HepG2 (cell line): ENCODE measurements around the gene SCN9A. TPM values are rescaled to one million over a fixed set of nuclear protein-coding genes. Genes with fewer than 3 reads are reported as not detected.

Experiments
- HDAC1 ChIP-seq: sonication (generic); formaldehyde crosslinking; IDR thresholded peaks from 2 replicates; pipeline ENCODE4 v1.5.1; 2020; ENCODE audit warnings: mild to moderate bottlenecking, missing genetic modification reagents
- NAIF1 ChIP-seq: sonication (generic); formaldehyde crosslinking; IDR thresholded peaks from 2 replicates; pipeline ENCODE4 v1.5.0; 2020; ENCODE audit warnings: mild to moderate bottlenecking, missing genetic modification reagents, borderline replicate concordance
- SP140L ChIP-seq: sonication (generic); formaldehyde crosslinking; IDR thresholded peaks from 2 replicates; pipeline ENCODE4 v1.4.0; 2020; ENCODE audit warnings: missing genetic modification reagents, borderline replicate concordance
- SYNCRIP ChIP-seq: fragments of 200-400 bp; formaldehyde crosslinking; IDR thresholded peaks from 2 replicates; pipeline ENCODE4 v1.6.1; 2018; ENCODE audit warnings: mild to moderate bottlenecking, low read depth, low read length; ENCODE audit not compliant: insufficient read depth
- YEATS4 ChIP-seq: sonication (generic); formaldehyde crosslinking; IDR thresholded peaks from 2 replicates; pipeline ENCODE4 v1.4.0; 2020; ENCODE audit warnings: missing genetic modification reagents, borderline replicate concordance
- ZBTB7B ChIP-seq: sonication (generic); formaldehyde crosslinking; IDR thresholded peaks from 2 replicates; pipeline ENCODE4 v1.4.0; 2020; ENCODE audit warnings: missing genetic modification reagents
- ZKSCAN8 ChIP-seq: IDR thresholded peaks from 2 replicates; pipeline ENCODE4 v1.6.1; 2016; ENCODE audit warnings: borderline replicate concordance, missing genetic modification reagents, missing compliant biosample characterization
- ZNF101 ChIP-seq: sonication (generic); formaldehyde crosslinking; IDR thresholded peaks from 2 replicates; pipeline ENCODE4 v1.4.0; 2020; ENCODE audit warnings: mild to moderate bottlenecking, low read depth, missing genetic modification reagents, borderline replicate concordance
- ZNF121 ChIP-seq: sonication (generic); formaldehyde crosslinking; IDR thresholded peaks from 2 replicates; pipeline ENCODE4 v1.5.0; 2020; ENCODE audit warnings: mild to moderate bottlenecking, missing genetic modification reagents
- ZNF382 ChIP-seq: sonication (generic); formaldehyde crosslinking; IDR thresholded peaks from 2 replicates; pipeline ENCODE4 v1.5.0; 2020; ENCODE audit warnings: missing genetic modification reagents, mild to moderate bottlenecking, borderline replicate concordance
- ZNF460 ChIP-seq: sonication (generic); formaldehyde crosslinking; IDR thresholded peaks from 2 replicates; pipeline ENCODE4 v1.5.1; 2020; ENCODE audit warnings: missing genetic modification reagents, mild to moderate bottlenecking, borderline replicate concordance
- ZNF550 ChIP-seq: sonication (generic); formaldehyde crosslinking; IDR thresholded peaks from 2 replicates; pipeline ENCODE4 v1.4.0; 2020; ENCODE audit warnings: mild to moderate bottlenecking, missing genetic modification reagents, borderline replicate concordance
- ZNF841 ChIP-seq: sonication (generic); formaldehyde crosslinking; IDR thresholded peaks from 2 replicates; pipeline ENCODE4 v1.8.1; 2023; ENCODE audit warnings: missing genetic modification reagents, borderline replicate concordance
- ZNF879 ChIP-seq: sonication (generic); formaldehyde crosslinking; IDR thresholded peaks from 2 replicates; pipeline ENCODE4 v1.8.1; 2023; ENCODE audit warnings: missing genetic modification reagents
- polyA plus RNA-seq, 8 experiments: library from polyadenylated mRNA; depleted of rRNA in 3 of 8; stranded (reverse) in 7 of 8; unstranded in 1 of 8; fragments of >200 nt; fragmentation: Illumina TruSeq in 4 of 8; extraction: Trizol in 4 of 8; gene quantifications; 2 replicates each; pipeline versions ENCODE4 v1.2.1 to v1.2.3, GENCODE V29; 2011 to 2016; ENCODE audit warnings: low read depth in 4 of 8, missing spikeins in 1 of 8, mixed read lengths in 1 of 8; ENCODE audit not compliant: insufficient read depth in 1 of 8
- total RNA-seq, 5 experiments: library from RNA; depleted of rRNA; stranded (reverse); fragments of >200 nt; fragmentation: Illumina TruSeq; extraction: Trizol; gene quantifications; 2 replicates each; pipeline ENCODE4 v1.2.3, GENCODE V29; 2016; ENCODE audit warnings: low read depth in 1 of 5
- TF ChIP-seq, protein P1 (sequence below): IDR thresholded peaks from 2 replicates; pipeline ENCODE4 v1.6.1; 2016; ENCODE audit warnings: missing compliant biosample characterization, missing genetic modification reagents, borderline replicate concordance
- TF ChIP-seq, protein P2 (sequence below): IDR thresholded peaks from 2 replicates; pipeline ENCODE4 v1.6.1; 2016; ENCODE audit warnings: low read depth
- TF ChIP-seq, protein P3 (sequence below): sonication (generic); formaldehyde crosslinking; IDR thresholded peaks from 2 replicates; pipeline ENCODE4 v1.4.0; 2020; ENCODE audit warnings: mild to moderate bottlenecking, missing genetic modification reagents, borderline replicate concordance
- TF ChIP-seq, protein P4 (sequence below): sonication (generic); formaldehyde crosslinking; IDR thresholded peaks from 2 replicates; pipeline ENCODE4 v1.4.0; 2020; ENCODE audit warnings: mild to moderate bottlenecking, missing genetic modification reagents
- TF ChIP-seq, protein P5 (sequence below): sonication (generic); formaldehyde crosslinking; IDR thresholded peaks from 2 replicates; pipeline ENCODE4 v1.4.0; 2020; ENCODE audit warnings: missing genetic modification reagents
- TF ChIP-seq, protein P6 (sequence below): sonication (generic); formaldehyde crosslinking; IDR thresholded peaks from 2 replicates; pipeline ENCODE4 v1.5.0; 2020; ENCODE audit warnings: mild to moderate bottlenecking, missing genetic modification reagents

SCN9A gene
- total and polyA plus RNA-seq, 2 of the 13 experiments (the other 11 are each of a cell fraction or from before 2014, with no cell fraction given): 15.3 to 24.3 TPM

DNA sequence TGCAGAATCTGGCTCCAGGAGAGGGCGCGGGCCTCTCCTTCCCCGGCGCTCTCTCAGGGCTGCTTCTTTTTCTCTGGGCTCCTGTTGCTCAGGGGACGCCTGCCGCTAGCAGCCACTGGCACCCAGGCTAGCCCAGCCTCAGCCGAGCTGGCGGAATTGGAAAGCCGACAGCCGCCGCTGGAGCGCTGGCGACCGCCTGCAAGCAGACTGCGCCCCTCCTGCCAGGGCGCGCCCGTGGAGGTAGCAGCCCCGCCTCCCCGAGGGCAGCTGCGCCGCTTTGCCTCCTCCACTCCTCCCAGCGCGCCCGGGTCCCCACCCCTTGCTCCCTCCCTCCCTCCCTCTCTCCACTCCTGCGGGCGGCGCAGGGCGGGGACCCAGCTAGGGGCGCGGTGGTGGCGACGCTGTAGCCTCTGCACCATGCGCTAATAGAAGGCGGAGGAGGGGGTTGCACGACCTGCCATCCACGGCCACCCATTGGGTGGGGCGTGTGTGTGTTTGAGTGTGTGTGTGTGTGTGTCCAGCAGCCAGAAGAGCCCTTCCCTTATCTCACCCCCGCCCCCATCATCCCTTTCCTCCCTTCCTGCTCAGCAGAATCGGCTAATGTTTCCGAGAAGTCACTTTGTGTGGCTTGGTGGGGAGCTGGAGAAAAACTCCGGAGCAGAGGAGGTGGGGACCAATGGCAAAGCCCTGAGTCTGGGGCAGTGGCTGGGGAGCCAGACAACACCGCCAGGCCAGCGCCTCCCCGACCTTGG, at the start of gene SCN9A (continued):
- TF ChIP-seq, protein P1, sequence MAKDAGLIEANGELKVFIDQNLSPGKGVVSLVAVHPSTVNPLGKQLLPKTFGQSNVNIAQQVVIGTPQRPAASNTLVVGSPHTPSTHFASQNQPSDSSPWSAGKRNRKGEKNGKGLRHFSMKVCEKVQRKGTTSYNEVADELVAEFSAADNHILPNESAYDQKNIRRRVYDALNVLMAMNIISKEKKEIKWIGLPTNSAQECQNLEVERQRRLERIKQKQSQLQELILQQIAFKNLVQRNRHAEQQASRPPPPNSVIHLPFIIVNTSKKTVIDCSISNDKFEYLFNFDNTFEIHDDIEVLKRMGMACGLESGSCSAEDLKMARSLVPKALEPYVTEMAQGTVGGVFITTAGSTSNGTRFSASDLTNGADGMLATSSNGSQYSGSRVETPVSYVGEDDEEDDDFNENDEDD (CRISPR knock-in tag): peak; percentile 77
- peak; percentile 12; the same call in 1 of the 2 replicates for TF ChIP-seq ZNF460 (CRISPR knock-in tag)
- TF ChIP-seq SYNCRIP: no peak
- TF ChIP-seq ZNF382 (CRISPR knock-in tag): no peak
- TF ChIP-seq, protein P2, sequence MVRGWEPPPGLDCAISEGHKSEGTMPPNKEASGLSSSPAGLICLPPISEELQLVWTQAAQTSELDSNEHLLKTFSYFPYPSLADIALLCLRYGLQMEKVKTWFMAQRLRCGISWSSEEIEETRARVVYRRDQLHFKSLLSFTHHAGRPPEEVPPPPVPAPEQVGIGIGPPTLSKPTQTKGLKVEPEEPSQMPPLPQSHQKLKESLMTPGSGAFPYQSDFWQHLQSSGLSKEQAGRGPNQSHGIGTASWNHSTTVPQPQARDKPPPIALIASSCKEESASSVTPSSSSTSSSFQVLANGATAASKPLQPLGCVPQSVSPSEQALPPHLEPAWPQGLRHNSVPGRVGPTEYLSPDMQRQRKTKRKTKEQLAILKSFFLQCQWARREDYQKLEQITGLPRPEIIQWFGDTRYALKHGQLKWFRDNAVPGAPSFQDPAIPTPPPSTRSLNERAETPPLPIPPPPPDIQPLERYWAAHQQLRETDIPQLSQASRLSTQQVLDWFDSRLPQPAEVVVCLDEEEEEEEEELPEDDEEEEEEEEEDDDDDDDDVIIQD: peak; percentile 59
- TF ChIP-seq YEATS4 (CRISPR knock-in tag): peak; percentile 74; the same call in 1 of the 2 replicates
- no peak for TF ChIP-seq ZNF879
- TF ChIP-seq, protein P3, sequence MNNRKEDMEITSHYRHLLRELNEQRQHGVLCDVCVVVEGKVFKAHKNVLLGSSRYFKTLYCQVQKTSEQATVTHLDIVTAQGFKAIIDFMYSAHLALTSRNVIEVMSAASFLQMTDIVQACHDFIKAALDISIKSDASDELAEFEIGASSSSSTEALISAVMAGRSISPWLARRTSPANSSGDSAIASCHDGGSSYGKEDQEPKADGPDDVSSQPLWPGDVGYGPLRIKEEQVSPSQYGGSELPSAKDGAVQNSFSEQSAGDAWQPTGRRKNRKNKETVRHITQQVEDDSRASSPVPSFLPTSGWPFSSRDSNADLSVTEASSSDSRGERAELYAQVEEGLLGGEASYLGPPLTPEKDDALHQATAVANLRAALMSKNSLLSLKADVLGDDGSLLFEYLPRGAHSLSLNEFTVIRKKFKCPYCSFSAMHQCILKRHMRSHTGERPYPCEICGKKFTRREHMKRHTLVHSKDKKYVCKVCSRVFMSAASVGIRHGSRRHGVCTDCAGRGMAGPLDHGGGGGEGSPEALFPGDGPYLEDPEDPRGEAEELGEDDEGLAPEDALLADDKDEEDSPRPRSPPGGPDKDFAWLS (CRISPR knock-in tag): no peak; the same call in 1 of the 2 replicates
- TF ChIP-seq SP140L: no peak
- TF ChIP-seq, protein P4, sequence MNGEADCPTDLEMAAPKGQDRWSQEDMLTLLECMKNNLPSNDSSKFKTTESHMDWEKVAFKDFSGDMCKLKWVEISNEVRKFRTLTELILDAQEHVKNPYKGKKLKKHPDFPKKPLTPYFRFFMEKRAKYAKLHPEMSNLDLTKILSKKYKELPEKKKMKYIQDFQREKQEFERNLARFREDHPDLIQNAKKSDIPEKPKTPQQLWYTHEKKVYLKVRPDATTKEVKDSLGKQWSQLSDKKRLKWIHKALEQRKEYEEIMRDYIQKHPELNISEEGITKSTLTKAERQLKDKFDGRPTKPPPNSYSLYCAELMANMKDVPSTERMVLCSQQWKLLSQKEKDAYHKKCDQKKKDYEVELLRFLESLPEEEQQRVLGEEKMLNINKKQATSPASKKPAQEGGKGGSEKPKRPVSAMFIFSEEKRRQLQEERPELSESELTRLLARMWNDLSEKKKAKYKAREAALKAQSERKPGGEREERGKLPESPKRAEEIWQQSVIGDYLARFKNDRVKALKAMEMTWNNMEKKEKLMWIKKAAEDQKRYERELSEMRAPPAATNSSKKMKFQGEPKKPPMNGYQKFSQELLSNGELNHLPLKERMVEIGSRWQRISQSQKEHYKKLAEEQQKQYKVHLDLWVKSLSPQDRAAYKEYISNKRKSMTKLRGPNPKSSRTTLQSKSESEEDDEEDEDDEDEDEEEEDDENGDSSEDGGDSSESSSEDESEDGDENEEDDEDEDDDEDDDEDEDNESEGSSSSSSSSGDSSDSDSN (CRISPR knock-in tag): peak; percentile 98
- peak; percentile 69; the same call in 1 of the 2 replicates for TF ChIP-seq NAIF1 (CRISPR knock-in tag)
- no peak for TF ChIP-seq ZNF101 (CRISPR knock-in tag)
- TF ChIP-seq, protein P5, sequence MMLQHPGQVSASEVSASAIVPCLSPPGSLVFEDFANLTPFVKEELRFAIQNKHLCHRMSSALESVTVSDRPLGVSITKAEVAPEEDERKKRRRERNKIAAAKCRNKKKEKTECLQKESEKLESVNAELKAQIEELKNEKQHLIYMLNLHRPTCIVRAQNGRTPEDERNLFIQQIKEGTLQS: peak; percentile 60; the same call in 1 of the 2 replicates
- peak; percentile 52; the same call in 1 of the 2 replicates for TF ChIP-seq ZKSCAN8 (CRISPR knock-in tag)
- peak; percentile 88; the same call in 1 of the 2 replicates for TF ChIP-seq ZBTB7B
- TF ChIP-seq ZNF121 (CRISPR knock-in tag): peak; percentile 52; the same call in 1 of the 2 replicates
- TF ChIP-seq ZNF841 (CRISPR knock-in tag): no peak
- no peak for TF ChIP-seq ZNF550 (CRISPR knock-in tag)
- peak; percentile 94 for TF ChIP-seq HDAC1 (CRISPR knock-in tag)
- TF ChIP-seq, protein P6, sequence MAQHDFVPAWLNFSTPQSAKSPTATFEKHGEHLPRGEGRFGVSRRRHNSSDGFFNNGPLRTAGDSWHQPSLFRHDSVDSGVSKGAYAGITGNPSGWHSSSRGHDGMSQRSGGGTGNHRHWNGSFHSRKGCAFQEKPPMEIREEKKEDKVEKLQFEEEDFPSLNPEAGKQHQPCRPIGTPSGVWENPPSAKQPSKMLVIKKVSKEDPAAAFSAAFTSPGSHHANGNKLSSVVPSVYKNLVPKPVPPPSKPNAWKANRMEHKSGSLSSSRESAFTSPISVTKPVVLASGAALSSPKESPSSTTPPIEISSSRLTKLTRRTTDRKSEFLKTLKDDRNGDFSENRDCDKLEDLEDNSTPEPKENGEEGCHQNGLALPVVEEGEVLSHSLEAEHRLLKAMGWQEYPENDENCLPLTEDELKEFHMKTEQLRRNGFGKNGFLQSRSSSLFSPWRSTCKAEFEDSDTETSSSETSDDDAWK: no peak
